Neural progenitor cell (in vitro differentiated cells): Measurements from ENCODE around the gene RALGAPB. TPM values are rescaled to one million over a fixed set of nuclear protein-coding genes. Genes with fewer than 3 reads are reported as not detected.
A peak's percentile ranks its signal among the peaks of the same experiment; 100 is the strongest.

ENCODE experiments used
- DNase-seq: peaks from one replicate; pipeline ENCODE4 v3.0.0-alpha.2; 2016; ENCODE audit warnings: low spot score
- H2AFZ ChIP-seq: fragments of 200-600 bp; sonication (generic); replicated peaks from 2 replicates; pipeline ENCODE4 v1.6.1; 2016; ENCODE audit warnings: antibody characterized with exemption
- H3F3A ChIP-seq: fragments of 200-600 bp; sonication (generic); 2 replicates; pipeline ENCODE4 v1.6.1; 2016; ENCODE audit warnings: antibody characterized with exemption, low read depth
- H3K27ac ChIP-seq: fragments of 200-600 bp; sonication (generic); 2 replicates; pipeline ENCODE4 v1.5.1; 2016; ENCODE audit warnings: mild to moderate bottlenecking
- H3K27me3 ChIP-seq: fragments of 200-600 bp; sonication (generic); 2 replicates; pipeline ENCODE4 v1.6.1; 2016; ENCODE audit warnings: mild to moderate bottlenecking, moderate library complexity
- H3K36me3 ChIP-seq: fragments of 200-600 bp; sonication (generic); 2 replicates; pipeline ENCODE4 v1.5.1; 2016
- H3K4me1 ChIP-seq: fragments of 200-600 bp; sonication (generic); 2 replicates; pipeline ENCODE4 v1.6.1; 2016; ENCODE audit warnings: mixed run types
- H3K4me2 ChIP-seq: fragments of 200-600 bp; sonication (generic); 2 replicates; pipeline ENCODE4 v1.6.1; 2016
- H3K4me3 ChIP-seq: fragments of 200-600 bp; sonication (generic); 2 replicates; pipeline ENCODE4 v1.5.1; 2016
- H3K79me2 ChIP-seq: fragments of 200-600 bp; sonication (generic); 2 replicates; pipeline ENCODE4 v1.6.1; 2016; ENCODE audit warnings: low read depth
- H3K9ac ChIP-seq: fragments of 200-600 bp; sonication (generic); 2 replicates; pipeline ENCODE4 v1.6.1; 2016
- H3K9me3 ChIP-seq: fragments of 200-600 bp; sonication (generic); 2 replicates; pipeline ENCODE4 v1.5.1; 2016; ENCODE audit warnings: low read depth
- H4K20me1 ChIP-seq: fragments of 200-600 bp; sonication (generic); 2 replicates; pipeline ENCODE4 v1.6.1; 2016; ENCODE audit warnings: low read depth
- H3K27ac Mint-ChIP-seq: 3 replicates; pipeline ENCODE4 v1.8.0; 2021; ENCODE audit warnings: mixed read lengths
- H3K27me3 Mint-ChIP-seq: 2 replicates; pipeline ENCODE4 v1.8.0; 2022; ENCODE audit warnings: low read depth, mild to moderate bottlenecking, inconsistent platforms, moderate library complexity, mixed read lengths; ENCODE audit not compliant: insufficient read depth
- H3K36me3 Mint-ChIP-seq: 3 replicates; pipeline ENCODE4 v1.8.0; 2021; ENCODE audit warnings: mixed read lengths
- H3K4me1 Mint-ChIP-seq: 3 replicates; pipeline ENCODE4 v1.8.0; 2021; ENCODE audit warnings: mixed read lengths
- H3K4me3 Mint-ChIP-seq: 3 replicates; pipeline ENCODE4 v1.8.0; 2021; ENCODE audit warnings: mild to moderate bottlenecking, moderate library complexity, mixed read lengths
- H3K9me3 Mint-ChIP-seq: 3 replicates; pipeline ENCODE4 v1.8.0; 2020; ENCODE audit warnings: mixed read lengths
- CTCF ChIP-seq: fragments of 200-600 bp; sonication (generic); IDR thresholded peaks from 2 replicates; pipeline ENCODE4 v1.5.1; 2017; ENCODE audit warnings: antibody characterized with exemption, mild to moderate bottlenecking
- EZH2 ChIP-seq: fragments of 200-600 bp; sonication (generic); IDR thresholded peaks from 2 replicates; pipeline ENCODE4 v1.6.1; 2017; ENCODE audit warnings: antibody characterized with exemption, mild to moderate bottlenecking, moderate library complexity
- EZH2phosphoT487 ChIP-seq: fragments of 200-600 bp; sonication (generic); IDR thresholded peaks from 2 replicates; pipeline ENCODE4 v1.6.1; 2017; ENCODE audit warnings: antibody characterized with exemption
- total RNA-seq: library from RNA; depleted of rRNA; stranded (reverse); fragments of >200 nt; gene quantifications from 2 replicates; pipeline ENCODE4 v1.2.3, GENCODE V29; 2015; ENCODE audit warnings: low replicate concordance

Gene RALGAPB
- total RNA-seq, 1 donor from 2014 or later: 39.1 TPM

- H3K4me1 Mint-ChIP-seq: peaks cover 23% of the 10 kb centered on the region
- peak overlapping the region; percentile 89 for H3K4me3 ChIP-seq
- H3K9me3 ChIP-seq: no peaks in the 10 kb centered on the region
- H3K4me1 ChIP-seq: peaks cover 9% of the 10 kb centered on the region
- no peak overlapping the region for H3K27ac ChIP-seq
- no peaks in the 10 kb centered on the region for H3K36me3 ChIP-seq
- no peak overlapping the region for H3K9ac ChIP-seq
- H2AFZ ChIP-seq: peak overlapping the region; percentile 80
- no peak for DNase-seq
- peaks cover 41% of the 10 kb centered on the region for H3K79me2 ChIP-seq
- H3K27me3 Mint-ChIP-seq: peaks cover 4% of the 10 kb centered on the region
- H3K36me3 Mint-ChIP-seq: no peaks in the 10 kb centered on the region
- H3K27me3 ChIP-seq: peaks cover 4% of the 10 kb centered on the region
- peak overlapping the region; percentile 91 for H3K4me3 Mint-ChIP-seq
- peak overlapping the region; percentile 85 for H3K27ac Mint-ChIP-seq
- peaks cover 37% of the 10 kb centered on the region for H4K20me1 ChIP-seq
- no peaks in the 10 kb centered on the region for H3K9me3 Mint-ChIP-seq
- H3F3A ChIP-seq: peaks cover 9% of the 10 kb centered on the region
- H3K4me2 ChIP-seq: peak overlapping the region; percentile 84
- TF ChIP-seq CTCF: no peak
- TF ChIP-seq EZH2: no peak
- no peak for TF ChIP-seq EZH2phosphoT487
These were observed 593 bp upstream of the RALGAPB start for GRCh38 chr20:38471987-38472512.

- H3K27me3 Mint-ChIP-seq: peaks cover 4% of the 10 kb centered on the region
- H3K9ac ChIP-seq: peak overlapping the region; percentile 64
- H3K27me3 ChIP-seq: peaks cover 4% of the 10 kb centered on the region
- no peaks in the 10 kb centered on the region for H3K9me3 ChIP-seq
- H3K27ac ChIP-seq: no peak overlapping the region
- H3K4me1 Mint-ChIP-seq: peaks cover 23% of the 10 kb centered on the region
- no peaks in the 10 kb centered on the region for H3K9me3 Mint-ChIP-seq
- peaks cover 9% of the 10 kb centered on the region for H3F3A ChIP-seq
- no peaks in the 10 kb centered on the region for H3K36me3 ChIP-seq
- H2AFZ ChIP-seq: peak overlapping the region; percentile 74
- no peak overlapping the region for H3K27ac Mint-ChIP-seq
- peak overlapping the region; percentile 84 for H3K4me2 ChIP-seq
- H4K20me1 ChIP-seq: peaks cover 45% of the 10 kb centered on the region
- H3K4me1 ChIP-seq: peaks cover 9% of the 10 kb centered on the region
- H3K4me3 ChIP-seq: peak overlapping the region; percentile 89
- H3K36me3 Mint-ChIP-seq: no peaks in the 10 kb centered on the region
- DNase-seq: peak; percentile 11
- H3K79me2 ChIP-seq: peaks cover 54% of the 10 kb centered on the region
- H3K4me3 Mint-ChIP-seq: peak overlapping the region; percentile 90
- TF ChIP-seq EZH2phosphoT487 (no peak), CTCF (peak; percentile 12), EZH2 (no peak)
These were observed 738 bp downstream of the RALGAPB start for GRCh38 chr20:38473367-38473795.

- Histone ChIP-seq H3K9ac (no peak overlapping the region), H3F3A (peaks cover 8% of the 10 kb centered on the region), H4K20me1 (peaks cover 59% of the 10 kb centered on the region), H2AFZ (no peak overlapping the region), H3K79me2 (peaks cover 94% of the 10 kb centered on the region), H3K4me3 (no peak overlapping the region), H3K36me3 (no peaks in the 10 kb centered on the region), H3K9me3 (no peaks in the 10 kb centered on the region), H3K27ac (no peak overlapping the region), H3K27me3 (no peaks in the 10 kb centered on the region), H3K4me2 (no peak overlapping the region), H3K4me1 (peaks cover 5% of the 10 kb centered on the region)
- peaks cover 2% of the 10 kb centered on the region for H3K27me3 Mint-ChIP-seq
- no peaks in the 10 kb centered on the region for H3K9me3 Mint-ChIP-seq
- H3K27ac Mint-ChIP-seq: no peak overlapping the region
- DNase-seq: no peak
- H3K4me3 Mint-ChIP-seq: no peak overlapping the region
- no peak for TF ChIP-seq EZH2
- peaks cover 14% of the 10 kb centered on the region for H3K4me1 Mint-ChIP-seq
- H3K36me3 Mint-ChIP-seq: peaks cover 8% of the 10 kb centered on the region
These were observed 5.1 kb downstream of the RALGAPB start for GRCh38 chr20:38477747-38478146.

GRCh38 chr20:38479596-38479995 is 7.0 kb downstream of the RALGAPB start:
- Mint-ChIP-seq H3K36me3 (peaks cover 8% of the 10 kb centered on the region), H3K27ac (no peak overlapping the region), H3K27me3 (peaks cover under 1% of the 10 kb centered on the region), H3K4me1 (peaks cover 2% of the 10 kb centered on the region), H3K9me3 (no peaks in the 10 kb centered on the region), H3K4me3 (no peak overlapping the region)
- H3K9me3 ChIP-seq: no peaks in the 10 kb centered on the region
- peaks cover 94% of the 10 kb centered on the region for H3K79me2 ChIP-seq
- DNase-seq: no peak
- TF ChIP-seq EZH2phosphoT487 (no peak), CTCF (no peak)
- H2AFZ ChIP-seq: no peak overlapping the region
- H3F3A ChIP-seq: no peaks in the 10 kb centered on the region
- H3K4me2 ChIP-seq: no peak overlapping the region
- no peaks in the 10 kb centered on the region for H3K4me1 ChIP-seq
- no peaks in the 10 kb centered on the region for H3K27me3 ChIP-seq
- H3K4me3 ChIP-seq: no peak overlapping the region
- peaks cover 54% of the 10 kb centered on the region for H4K20me1 ChIP-seq
- no peak overlapping the region for H3K9ac ChIP-seq
- no peaks in the 10 kb centered on the region for H3K36me3 ChIP-seq
- no peak overlapping the region for H3K27ac ChIP-seq
